Measurements from ENCODE around the gene SORCS2.

Gene SORCS2

DNA sequence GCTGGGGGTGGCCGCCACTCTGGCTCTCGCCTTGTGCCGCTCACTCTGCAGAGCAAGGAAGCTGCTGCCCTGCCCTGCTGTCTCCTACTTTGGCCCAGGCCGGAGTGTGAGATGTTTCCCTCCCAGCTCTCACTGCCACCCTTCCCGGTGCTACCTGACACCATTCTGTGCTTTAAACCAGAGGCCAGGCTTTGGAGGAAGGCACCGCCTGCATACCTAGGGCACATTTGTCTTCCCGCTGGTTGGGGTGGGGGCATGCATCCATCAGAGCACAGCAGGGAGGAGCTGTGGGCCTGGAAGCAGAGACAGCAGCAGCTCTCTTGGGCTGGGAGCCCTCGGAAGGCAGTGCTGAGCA, 339.3 kb downstream of the SORCS2 start:
- H3K4me1 ChIP-seq (ENCODE audit: insufficient read depth, low read length, severe bottlenecking): no peaks in the 10 kb centered on the region
- H3K27me3 ChIP-seq (ENCODE audit: insufficient read depth, low read length): no peaks in the 10 kb centered on the region
- H3K79me2 ChIP-seq (ENCODE audit: insufficient read depth, low read length): no peaks in the 10 kb centered on the region
- H3K9ac ChIP-seq (ENCODE audit: low read length): no peak overlapping the region
- no peak overlapping the region for H3K27ac ChIP-seq (ENCODE audit: low read depth, low read length, poor library complexity, severe bottlenecking)
- H3K4me2 ChIP-seq (ENCODE audit: low read length): no peak overlapping the region
- no peaks in the 10 kb centered on the region for H3F3A ChIP-seq (ENCODE audit: insufficient read depth, low read length)
- no peaks in the 10 kb centered on the region for H3K9me2 ChIP-seq (ENCODE audit: low read depth, low read length)
- H4K20me1 ChIP-seq (ENCODE audit: insufficient read depth, low read length): no peaks in the 10 kb centered on the region
- H3K4me3 ChIP-seq (ENCODE audit: low read depth, low read length, poor library complexity, severe bottlenecking): no peak overlapping the region
- H2AFZ ChIP-seq (ENCODE audit: low read length): no peak overlapping the region
- TF ChIP-seq, protein P1, sequence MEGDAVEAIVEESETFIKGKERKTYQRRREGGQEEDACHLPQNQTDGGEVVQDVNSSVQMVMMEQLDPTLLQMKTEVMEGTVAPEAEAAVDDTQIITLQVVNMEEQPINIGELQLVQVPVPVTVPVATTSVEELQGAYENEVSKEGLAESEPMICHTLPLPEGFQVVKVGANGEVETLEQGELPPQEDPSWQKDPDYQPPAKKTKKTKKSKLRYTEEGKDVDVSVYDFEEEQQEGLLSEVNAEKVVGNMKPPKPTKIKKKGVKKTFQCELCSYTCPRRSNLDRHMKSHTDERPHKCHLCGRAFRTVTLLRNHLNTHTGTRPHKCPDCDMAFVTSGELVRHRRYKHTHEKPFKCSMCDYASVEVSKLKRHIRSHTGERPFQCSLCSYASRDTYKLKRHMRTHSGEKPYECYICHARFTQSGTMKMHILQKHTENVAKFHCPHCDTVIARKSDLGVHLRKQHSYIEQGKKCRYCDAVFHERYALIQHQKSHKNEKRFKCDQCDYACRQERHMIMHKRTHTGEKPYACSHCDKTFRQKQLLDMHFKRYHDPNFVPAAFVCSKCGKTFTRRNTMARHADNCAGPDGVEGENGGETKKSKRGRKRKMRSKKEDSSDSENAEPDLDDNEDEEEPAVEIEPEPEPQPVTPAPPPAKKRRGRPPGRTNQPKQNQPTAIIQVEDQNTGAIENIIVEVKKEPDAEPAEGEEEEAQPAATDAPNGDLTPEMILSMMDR (IDR thresholded peaks at IDR 0.05; ENCODE audit: low read length): no peak
- no peak for TF ChIP-seq EZH2 (IDR thresholded peaks at IDR 0.05; ENCODE audit: borderline replicate concordance, low read length)
- H3K36me3 ChIP-seq (ENCODE audit: insufficient read depth, low read length): no peaks in the 10 kb centered on the region
- H3K9me3 ChIP-seq (ENCODE audit: low read length): no peaks in the 10 kb centered on the region

DNA sequence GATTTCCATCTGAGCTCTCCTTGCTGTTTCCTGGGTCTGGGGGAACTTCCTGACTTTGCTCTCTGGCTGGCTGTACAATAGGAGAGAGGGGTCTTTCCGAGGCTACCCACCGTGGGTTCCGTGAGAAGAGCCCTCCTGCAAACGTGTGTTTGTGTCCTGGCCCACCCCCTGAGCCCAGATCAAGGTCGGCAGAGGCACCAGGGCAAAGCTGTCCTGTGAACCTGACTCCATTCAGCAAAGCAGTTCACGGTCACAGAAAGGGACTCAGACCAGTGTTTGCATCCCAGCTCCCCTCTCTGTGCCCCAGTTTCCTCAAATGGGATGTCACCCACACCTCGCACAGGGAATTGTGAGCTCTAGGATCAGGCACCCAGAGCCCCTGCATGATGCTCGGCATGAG, 339.7 kb downstream of the SORCS2 start:
- H3F3A ChIP-seq (ENCODE audit: insufficient read depth, low read length): no peaks in the 10 kb centered on the region
- H2AFZ ChIP-seq (ENCODE audit: low read length): no peak overlapping the region
- H4K20me1 ChIP-seq (ENCODE audit: insufficient read depth, low read length): no peaks in the 10 kb centered on the region
- no peaks in the 10 kb centered on the region for H3K79me2 ChIP-seq (ENCODE audit: insufficient read depth, low read length)
- H3K4me3 ChIP-seq (ENCODE audit: low read depth, low read length, poor library complexity, severe bottlenecking): no peak overlapping the region
- no peak for TF ChIP-seq EZH2 (IDR thresholded peaks at IDR 0.05; ENCODE audit: borderline replicate concordance, low read length)
- TF ChIP-seq, protein P1 (IDR thresholded peaks at IDR 0.05; ENCODE audit: low read length): no peak
- H3K9me3 ChIP-seq (ENCODE audit: low read length): no peaks in the 10 kb centered on the region
- H3K9ac ChIP-seq (ENCODE audit: low read length): no peak overlapping the region
- H3K4me1 ChIP-seq (ENCODE audit: insufficient read depth, low read length, severe bottlenecking): no peaks in the 10 kb centered on the region
- H3K4me2 ChIP-seq (ENCODE audit: low read length): no peak overlapping the region
- H3K36me3 ChIP-seq (ENCODE audit: insufficient read depth, low read length): no peaks in the 10 kb centered on the region
- H3K27ac ChIP-seq (ENCODE audit: low read depth, low read length, poor library complexity, severe bottlenecking): no peak overlapping the region
- H3K9me2 ChIP-seq (ENCODE audit: low read depth, low read length): no peaks in the 10 kb centered on the region
- H3K27me3 ChIP-seq (ENCODE audit: insufficient read depth, low read length): no peaks in the 10 kb centered on the region

GRCh38 chr4:7533267-7533666, 340.9 kb downstream of the SORCS2 start:
- Histone ChIP-seq H3F3A (ENCODE audit: insufficient read depth, low read length) (no peaks in the 10 kb centered on the region), H4K20me1 (ENCODE audit: insufficient read depth, low read length) (no peaks in the 10 kb centered on the region), H3K27ac (ENCODE audit: low read depth, low read length, poor library complexity, severe bottlenecking) (no peak overlapping the region), H3K27me3 (ENCODE audit: insufficient read depth, low read length) (no peaks in the 10 kb centered on the region), H3K36me3 (ENCODE audit: insufficient read depth, low read length) (no peaks in the 10 kb centered on the region), H3K9me3 (ENCODE audit: low read length) (no peaks in the 10 kb centered on the region), H3K9me2 (ENCODE audit: low read depth, low read length) (no peaks in the 10 kb centered on the region), H3K79me2 (ENCODE audit: insufficient read depth, low read length) (no peaks in the 10 kb centered on the region), H3K4me1 (ENCODE audit: insufficient read depth, low read length, severe bottlenecking) (no peaks in the 10 kb centered on the region), H3K4me3 (ENCODE audit: low read depth, low read length, poor library complexity, severe bottlenecking) (no peak overlapping the region), H3K9ac (ENCODE audit: low read length) (no peak overlapping the region), H3K4me2 (ENCODE audit: low read length) (no peak overlapping the region), H2AFZ (ENCODE audit: low read length) (no peak overlapping the region)
- TF ChIP-seq, protein P1 (IDR thresholded peaks at IDR 0.05; ENCODE audit: low read length): no peak
- no peak for TF ChIP-seq EZH2 (IDR thresholded peaks at IDR 0.05; ENCODE audit: borderline replicate concordance, low read length)

All from OCI-LY1 (cell line).